RPMI8226 (cell line): ENCODE results near the gene CD52.
A peak's percentile ranks its signal among the peaks of the same experiment; 100 is the strongest.
"Not testable (repeated sequence)": the region's sequence is repeated elsewhere in the genome, so short reads cannot be mapped to it uniquely, and the experiment has no call there.

ENCODE experiments used
- DNase-seq: peaks from one replicate; pipeline ENCODE4 v3.0.0-alpha.2; 2015

CD52 gene

GRCh38 chr1:26284597-26285347, 33.0 kb upstream of the CD52 start:
- DNase-seq, result peak; percentile 68

GRCh38 chr1:26285366-26286063, 32.2 kb upstream of the CD52 start:
- peak; percentile 84 for DNase-seq

- no peak for DNase-seq
These were observed 31.7 kb upstream of the CD52 start for GRCh38 chr1:26286064-26286416.

DNA sequence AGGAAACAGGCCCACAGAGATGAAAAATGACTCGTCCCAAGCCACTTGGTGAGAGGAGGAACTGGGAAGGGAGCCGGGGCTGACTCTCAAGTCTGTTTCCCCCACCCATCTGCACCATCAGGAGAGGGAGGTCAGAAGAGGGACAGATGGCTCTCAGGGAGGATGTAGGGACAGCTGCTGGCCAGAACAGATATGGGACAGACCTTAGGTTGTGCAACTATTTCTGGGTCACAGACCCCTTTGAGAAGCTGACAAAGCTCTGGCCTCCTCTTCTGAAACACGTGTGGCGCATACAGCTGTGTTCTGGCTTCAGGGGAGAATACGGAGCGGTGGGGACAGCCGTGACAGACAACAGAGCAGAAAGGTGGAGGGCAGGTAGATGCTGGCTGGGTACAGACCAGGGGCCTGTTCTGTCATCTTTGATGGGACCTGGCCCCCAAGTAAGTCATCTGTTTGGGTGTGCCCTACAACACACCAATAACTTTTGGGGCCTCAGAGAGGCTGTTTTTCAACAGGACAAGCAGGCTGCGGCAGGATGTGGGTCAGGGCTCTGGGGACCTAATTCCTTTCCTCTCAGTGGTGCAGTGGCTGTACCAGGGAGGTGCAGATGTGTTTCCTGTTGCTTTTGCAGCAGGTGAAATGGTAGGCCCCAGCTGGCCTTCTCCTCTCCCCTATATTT, 30.6 kb upstream of the CD52 start:
- no peak for DNase-seq

DNA sequence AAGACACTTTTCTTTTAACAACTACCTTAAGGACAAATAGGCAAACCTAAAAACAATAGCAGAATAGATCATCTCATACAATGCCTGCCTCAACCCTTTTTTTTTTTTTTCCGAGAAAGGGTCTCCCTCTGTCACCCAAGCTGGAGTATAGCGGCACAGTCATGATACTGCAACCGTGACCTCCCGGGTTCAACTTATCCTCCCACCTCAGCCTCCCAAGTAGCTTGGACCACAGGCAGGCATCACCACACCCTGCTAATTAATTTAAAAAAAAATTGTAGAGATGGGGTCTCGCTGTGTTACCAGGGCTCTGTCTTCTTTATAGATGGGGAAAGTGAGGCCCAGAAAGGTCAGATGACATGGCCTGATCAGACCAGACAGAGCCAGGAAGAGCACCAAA, 29.9 kb upstream of the CD52 start:
- no peak for DNase-seq

- peak; percentile 43 for DNase-seq
These were observed 29.3 kb upstream of the CD52 start for GRCh38 chr1:26288311-26288941.

- peak; percentile 21 for DNase-seq
These were observed 28.3 kb upstream of the CD52 start for GRCh38 chr1:26289158-26290059.

DNA sequence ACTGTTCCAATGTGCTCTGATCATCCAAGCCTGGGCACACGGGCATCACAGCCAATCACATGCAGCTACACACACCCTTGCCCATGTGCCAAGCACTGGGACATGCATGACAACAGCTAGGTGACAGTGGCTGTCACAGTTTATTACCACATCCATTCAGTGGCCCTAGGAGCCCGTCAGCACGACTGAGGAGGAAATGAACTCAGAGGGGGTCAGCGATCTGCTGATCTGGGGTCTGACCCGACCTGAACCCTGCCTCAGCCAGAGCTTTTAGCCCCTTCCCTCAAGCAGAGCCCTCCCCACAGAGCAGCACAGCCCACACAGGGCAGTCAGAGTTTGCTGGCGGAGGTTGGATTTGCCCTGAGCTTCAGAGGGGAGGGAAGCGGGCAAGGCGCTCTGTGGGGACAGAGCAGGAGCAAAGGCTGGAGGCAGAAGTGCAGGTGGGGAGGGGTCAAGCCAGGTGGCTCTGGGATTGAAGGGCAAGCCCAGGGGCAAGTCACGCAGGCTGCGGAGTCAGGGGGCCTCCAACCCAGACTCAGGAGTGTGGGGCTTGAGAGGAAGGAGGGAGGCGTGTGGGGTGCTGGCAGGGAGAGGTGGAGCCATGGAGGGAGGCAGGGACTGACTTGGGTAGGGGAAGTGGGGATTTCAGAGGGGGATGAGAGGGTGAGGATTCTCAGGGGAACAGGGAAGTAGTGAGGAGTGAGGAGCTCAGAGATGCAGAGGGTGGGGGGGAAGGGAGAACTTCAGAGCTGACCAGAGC, 27.5 kb upstream of the CD52 start:
- no peak for DNase-seq

DNA sequence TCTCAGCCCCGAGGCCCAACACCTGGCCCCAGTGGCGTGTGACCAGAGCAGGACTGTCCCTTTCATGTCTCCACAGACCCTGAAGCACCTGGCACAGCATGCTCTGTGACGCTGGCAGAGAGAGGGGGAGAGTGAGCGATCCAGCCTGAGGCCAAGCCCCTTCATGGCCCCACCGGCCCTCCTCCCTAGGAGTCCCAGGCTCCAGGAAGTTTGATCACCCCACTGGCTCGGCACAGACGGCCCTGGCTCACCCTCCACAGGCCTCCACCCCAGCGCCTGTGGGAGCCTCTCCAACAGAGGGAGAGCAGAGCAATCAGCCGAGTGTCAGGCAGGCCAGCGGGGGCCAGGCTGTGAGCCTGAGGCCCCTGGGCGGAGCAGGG, 26.9 kb upstream of the CD52 start:
- DNase-seq, result no peak

DNA sequence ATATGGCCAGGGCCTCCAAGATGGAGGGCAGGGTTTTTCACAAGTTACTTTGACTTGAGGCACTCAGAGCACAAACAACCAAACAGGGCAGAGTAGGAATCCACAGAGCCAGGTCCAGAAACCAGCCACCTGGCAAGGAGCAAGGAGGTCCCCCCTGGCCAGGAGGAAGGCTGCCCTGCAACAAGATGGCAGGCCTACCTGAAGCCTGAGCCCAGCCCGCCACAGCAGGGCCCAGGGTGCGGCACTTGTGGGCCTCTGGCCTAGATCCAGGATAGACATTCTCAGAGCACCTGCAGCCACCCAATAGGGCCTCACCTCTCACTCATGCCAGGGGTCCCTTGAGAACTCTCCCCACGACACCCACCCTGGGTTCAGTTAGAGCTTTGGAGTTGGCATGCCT, 26.3 kb upstream of the CD52 start:
- DNase-seq, result no peak

- no peak for DNase-seq
These were observed 25.8 kb upstream of the CD52 start for GRCh38 chr1:26291939-26292338.

DNA sequence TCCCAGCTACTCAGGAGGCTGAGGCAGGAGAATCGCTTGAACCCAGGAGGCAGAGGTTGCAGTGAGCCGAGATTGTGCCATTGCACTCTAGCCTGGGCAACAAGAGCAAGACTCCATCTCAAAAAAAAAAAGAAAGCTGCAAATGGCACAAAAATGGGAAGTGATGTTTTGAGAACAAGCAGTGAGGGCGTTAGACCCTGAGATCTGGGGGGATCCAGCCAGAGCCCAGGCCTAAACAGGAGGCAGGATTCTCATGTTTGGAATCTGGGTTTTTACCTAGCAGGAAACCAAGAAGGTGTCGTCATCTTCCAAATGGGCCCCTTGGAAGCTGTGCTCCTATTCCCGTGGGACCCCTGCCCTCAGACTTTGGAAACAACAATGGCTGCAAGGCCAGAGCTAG, 25.0 kb upstream of the CD52 start:
- DNase-seq, result not testable (repeated sequence)

GRCh38 chr1:26293911-26294463, 23.8 kb upstream of the CD52 start:
- DNase-seq, result no peak

DNA sequence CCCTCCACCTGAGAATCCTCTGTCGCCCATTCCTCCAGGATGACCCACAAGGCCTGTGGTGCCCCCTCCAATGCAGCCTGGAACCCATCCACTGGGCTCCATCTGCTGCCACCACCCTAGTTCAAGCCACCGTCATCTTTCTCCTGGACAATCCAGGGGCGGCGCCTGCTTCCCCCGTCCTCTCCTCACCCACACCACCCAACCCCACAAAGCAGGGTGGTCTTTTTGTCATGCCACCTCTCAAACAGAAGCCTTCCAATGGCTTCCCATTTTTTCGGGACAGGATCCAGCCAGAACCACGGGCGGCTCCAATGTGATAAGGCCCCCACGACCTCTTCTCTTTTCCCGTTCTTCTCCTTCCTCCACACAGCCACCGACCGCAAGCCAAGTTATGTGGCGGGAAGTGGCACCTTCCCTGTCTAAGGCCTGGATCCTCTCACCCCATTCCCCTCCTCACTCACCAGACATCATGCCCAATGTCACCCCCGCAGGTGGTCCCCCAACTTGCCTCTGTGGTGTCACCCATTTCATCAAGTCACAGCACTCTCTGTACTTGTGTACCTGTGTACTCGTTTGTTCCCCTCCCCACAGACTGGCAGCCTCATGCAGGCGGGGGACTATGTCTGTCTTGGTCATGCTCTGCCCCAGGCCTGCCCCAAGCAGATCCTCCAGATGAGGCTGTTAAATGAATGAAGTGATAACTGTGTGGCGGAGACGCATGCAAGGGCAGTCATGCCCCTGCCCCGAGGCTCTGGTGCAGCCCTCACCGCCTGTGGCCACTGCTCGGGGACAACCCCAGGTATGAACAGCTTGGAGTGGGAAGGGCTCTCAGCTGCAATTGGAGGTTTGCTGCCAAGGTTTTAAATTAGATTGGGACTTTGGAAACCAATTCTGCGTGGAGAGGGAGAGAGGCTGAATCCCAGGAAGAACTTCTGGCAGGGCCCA, 22.3 kb upstream of the CD52 start:
- no peak for DNase-seq

DNA sequence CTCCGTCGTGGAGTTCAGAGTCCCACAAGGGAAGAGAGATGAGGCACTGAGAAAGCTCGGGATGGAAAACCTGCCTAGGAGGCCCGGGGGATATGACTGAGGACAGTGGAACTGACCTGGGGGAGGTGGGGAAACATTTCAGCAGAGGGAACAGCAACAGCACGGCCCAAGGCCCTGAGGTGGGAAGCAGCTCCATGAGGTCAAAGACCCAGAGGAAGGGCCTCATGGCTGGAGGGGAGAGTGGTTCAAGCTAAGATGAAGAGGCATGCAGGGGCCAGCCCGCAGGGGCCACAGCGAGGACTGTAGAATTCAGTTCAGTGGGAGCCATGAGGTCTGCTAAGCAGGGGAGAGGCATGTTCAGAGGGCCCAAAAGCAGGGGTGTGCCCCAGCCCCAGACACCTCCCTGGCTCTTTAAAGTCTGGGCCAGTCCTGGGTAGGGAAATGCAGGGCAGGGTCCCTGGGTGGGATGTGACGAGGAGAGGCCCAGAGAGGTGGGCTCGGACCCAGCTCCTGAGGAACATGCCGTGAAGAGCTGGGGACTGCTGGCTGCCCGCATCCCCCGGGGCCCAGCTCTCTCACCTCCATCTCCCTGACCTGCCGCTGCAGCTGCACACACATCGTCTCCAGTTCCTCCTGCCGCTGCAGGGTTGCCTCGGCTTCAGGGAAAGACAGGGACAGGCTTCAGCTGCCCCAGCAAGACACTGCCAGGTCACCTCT, 21.3 kb upstream of the CD52 start:
- no peak for DNase-seq

GRCh38 chr1:26297057-26297790, 20.5 kb upstream of the CD52 start:
- DNase-seq, result no peak

- DNase-seq, result no peak
These were observed 20.0 kb upstream of the CD52 start for GRCh38 chr1:26297791-26298124.

GRCh38 chr1:26300578-26301275, 17.0 kb upstream of the CD52 start:
- no peak for DNase-seq
